Measurements from ENCODE around the gene TNFSF13. TPM values are rescaled to one million over a fixed set of nuclear protein-coding genes. Genes with fewer than 3 reads are reported as not detected.

Gene TNFSF13
- 0.28 TPM in 1 of 2 replicates, not detected in the other for polyA plus RNA-seq

GRCh38 chr17:7558544-7559319, at the start of gene TNFSF13:
TSS of gene TNFSF13 (plus strand) at chr17:7558750. CDS start at chr17:7559040, 290 bp downstream.

GRCh38 chr17:7548585-7549400, 9.8 kb upstream of the TNFSF13 start, which contains the start of gene TNFSF12:
TSS of gene TNFSF12 (plus strand) at chr17:7549058. CDS start at chr17:7549154, 96 bp downstream.

GRCh38 chr17:7561589-7562207, 3.1 kb downstream of the TNFSF13 start, which contains the start of gene SENP3:
TSS of gene SENP3 (plus strand) at chr17:7561919. CDS start at chr17:7563077, 1,158 bp downstream.

GRCh38 chr17:7579001-7579833, 20.7 kb downstream of the TNFSF13 start, which contains the start of gene CD68:
TSS of gene CD68 (plus strand) at chr17:7579638. CDS start at chr17:7579678, 40 bp downstream.

GRCh38 chr17:7583253-7584109, 24.9 kb downstream of the TNFSF13 start, which contains the start of gene MPDU1:
TSS of gene MPDU1 (plus strand) at chr17:7583852. CDS start at chr17:7583863, 11 bp downstream.

GRCh38 chr17:7589891-7590691, 31.5 kb downstream of the TNFSF13 start, which contains the start of gene SOX15:
TSS of gene SOX15 (minus strand) at chr17:7590094. CDS start at chr17:7589676, 418 bp downstream.

Other genes starting within 250 kb of the TNFSF13 start
- gene GPS2, start 243.4 kb upstream of the TNFSF13 start, polyA plus RNA-seq, result 42.5 and 54.6 TPM in 2 replicates
- gene NEURL4, start 229.4 kb upstream of the TNFSF13 start, polyA plus RNA-seq, result 0.34 TPM in 1 of 2 replicates, not detected in the other
- gene ACAP1, start 222.2 kb upstream of the TNFSF13 start, polyA plus RNA-seq, result 4.1 and 5.8 TPM in 2 replicates
- gene KCTD11, start 206.6 kb upstream of the TNFSF13 start, polyA plus RNA-seq, result not detected in 2 replicates
- not detected in 2 replicates for gene TMEM95, start 203.6 kb upstream of the TNFSF13 start, polyA plus RNA-seq
- gene TNK1, start 177.7 kb upstream of the TNFSF13 start, polyA plus RNA-seq, result 0.15 TPM in 1 of 2 replicates, not detected in the other
- 1.3 and 1.8 TPM in 2 replicates for gene PLSCR3, start 164.2 kb upstream of the TNFSF13 start, polyA plus RNA-seq
- 148 and 161 TPM in 2 replicates for gene TMEM256, start 154.7 kb upstream of the TNFSF13 start, polyA plus RNA-seq
- 6.6 and 13.0 TPM in 2 replicates for gene NLGN2, start 150.9 kb upstream of the TNFSF13 start, polyA plus RNA-seq
- not detected in 2 replicates for gene SPEM1, start 138.4 kb upstream of the TNFSF13 start, polyA plus RNA-seq
- not detected in 2 replicates for gene SPEM2, start 133.1 kb upstream of the TNFSF13 start, polyA plus RNA-seq
- not detected in 2 replicates for gene SPEM3, start 129.9 kb upstream of the TNFSF13 start, polyA plus RNA-seq
- not detected in 2 replicates for gene TMEM102, start 123.3 kb upstream of the TNFSF13 start, polyA plus RNA-seq
- 1.2 and 2.0 TPM in 2 replicates for gene FGF11, start 119.2 kb upstream of the TNFSF13 start, polyA plus RNA-seq
- 14.7 and 16.0 TPM in 2 replicates for gene CHRNB1, start 113.7 kb upstream of the TNFSF13 start, polyA plus RNA-seq
- 9.2 and 9.5 TPM in 2 replicates for gene ZBTB4, start 79.1 kb upstream of the TNFSF13 start, polyA plus RNA-seq
- gene SLC35G6, start 77.3 kb upstream of the TNFSF13 start, polyA plus RNA-seq, result not detected in 2 replicates
- 6.4 and 7.7 TPM in 2 replicates for gene POLR2A, start 74.4 kb upstream of the TNFSF13 start, polyA plus RNA-seq
- 1.9 and 5.1 TPM in 2 replicates for gene TNFSF12, start 9.7 kb upstream of the TNFSF13 start, polyA plus RNA-seq
- 2.3 and 3.2 TPM in 2 replicates for gene SENP3, start 3.2 kb downstream of the TNFSF13 start, polyA plus RNA-seq
- 0.63 TPM in 1 of 2 replicates, not detected in the other for gene CD68, start 20.9 kb downstream of the TNFSF13 start, polyA plus RNA-seq
- gene MPDU1, start 25.1 kb downstream of the TNFSF13 start, polyA plus RNA-seq, result 14.2 and 26.1 TPM in 2 replicates
- gene SOX15, start 31.3 kb downstream of the TNFSF13 start, polyA plus RNA-seq, result 5.0 and 6.3 TPM in 2 replicates
- gene FXR2, start 56.1 kb downstream of the TNFSF13 start, polyA plus RNA-seq, result 7.1 and 20.3 TPM in 2 replicates
- 107 and 126 TPM in 2 replicates for gene SAT2, start 69.1 kb downstream of the TNFSF13 start, polyA plus RNA-seq
- gene SHBG, start 71.4 kb downstream of the TNFSF13 start, polyA plus RNA-seq, result 2.5 TPM in 1 of 2 replicates, not detected in the other
- gene ATP1B2, start 92.2 kb downstream of the TNFSF13 start, polyA plus RNA-seq, result 56.0 and 70.0 TPM in 2 replicates
- 3.0 and 3.7 TPM in 2 replicates for gene TP53, start 128.7 kb downstream of the TNFSF13 start, polyA plus RNA-seq
- gene WRAP53, start 129.7 kb downstream of the TNFSF13 start, polyA plus RNA-seq, result 1.1 and 1.4 TPM in 2 replicates
- gene EFNB3, start 146.5 kb downstream of the TNFSF13 start, polyA plus RNA-seq, result 2.8 TPM in 1 of 2 replicates, not detected in the other
- gene DNAH2, start 159.0 kb downstream of the TNFSF13 start, polyA plus RNA-seq, result 0.16 TPM in 1 of 2 replicates, not detected in the other